Stimulated activated CD4-positive, alpha-beta T cell treated with anti-CD3 and anti-CD28 coated beads, TNF-alpha, amount 100 ng/mL, for 4 hours (primary cell): ENCODE data around the gene INO80B.

ENCODE experiments used
- DNase-seq, 3 experiments: peaks; one replicate each; pipeline ENCODE4 v3.0.0-alpha.2; 2020; ENCODE audit warnings: low read depth in 3 of 3

The INO80B gene

DNA sequence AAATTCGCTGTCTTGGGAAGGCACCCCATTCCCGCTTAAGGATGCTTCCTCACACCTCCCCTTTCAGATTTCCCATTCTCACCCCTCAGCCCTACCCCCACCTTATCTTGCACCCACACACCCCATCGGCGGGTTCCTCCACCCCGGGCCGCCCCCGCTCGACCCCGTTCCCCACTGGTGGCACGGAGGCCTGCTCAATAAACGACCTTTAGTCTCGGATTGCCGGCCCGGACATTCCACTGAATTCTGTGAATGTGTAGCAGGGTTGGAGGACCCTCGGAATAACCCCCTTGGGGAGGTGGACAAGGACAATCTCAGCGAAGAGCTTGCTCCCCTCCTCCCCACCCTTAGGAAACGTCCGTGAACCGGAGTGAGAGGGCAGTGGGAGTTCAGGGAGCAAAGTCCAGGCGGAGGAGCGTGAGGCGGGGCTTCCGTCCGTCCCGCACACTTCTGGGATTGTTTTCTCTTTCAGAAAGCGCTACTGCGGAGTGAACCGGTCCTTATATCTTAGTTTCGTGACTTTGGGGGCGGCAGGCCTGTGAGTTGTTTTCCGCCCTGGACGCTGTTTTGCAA lies 47.3 kb downstream of the INO80B start:
- no peak for DNase-seq

DNA sequence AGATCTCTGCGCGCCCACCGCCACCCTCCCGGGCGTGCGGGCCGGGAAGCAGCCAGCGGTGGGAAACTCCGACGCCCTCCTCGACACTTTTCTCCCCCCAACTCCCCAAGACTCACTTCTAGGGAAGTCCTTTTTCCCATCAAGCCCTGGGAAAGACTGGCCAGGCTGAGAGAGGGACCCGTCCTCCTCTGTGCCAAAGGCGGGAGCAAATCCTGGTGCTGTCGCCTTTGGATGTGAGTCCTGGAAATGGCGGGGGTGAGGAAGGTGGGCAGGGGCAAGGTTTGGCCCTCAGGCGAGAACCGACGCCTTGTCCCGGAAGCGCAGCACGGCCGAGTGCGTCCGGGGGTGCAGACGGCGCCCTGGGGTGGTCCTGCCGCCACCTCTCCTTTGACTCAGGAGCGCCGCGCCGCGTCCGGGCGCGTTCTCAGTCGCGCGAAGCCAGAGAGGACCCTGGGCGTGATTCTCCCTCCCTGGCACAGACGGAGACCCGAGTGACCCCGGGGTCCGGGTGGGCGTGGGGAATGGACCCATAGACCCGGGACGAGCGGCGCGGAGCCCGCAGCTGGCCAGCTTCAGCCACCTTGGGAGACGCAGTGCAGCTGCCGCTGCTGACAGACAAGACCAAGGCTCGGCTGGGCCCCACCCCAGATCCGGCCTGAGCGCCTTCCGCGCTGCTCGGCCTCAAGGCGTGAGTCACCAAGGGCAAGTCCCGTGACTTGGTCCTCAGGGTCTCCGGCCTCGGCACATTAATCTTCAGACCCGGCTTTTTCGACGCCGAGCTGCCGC lies 48.0 kb downstream of the INO80B start:
- DNase-seq = peak in 1 of 3 experiments; percentile 30

DNA sequence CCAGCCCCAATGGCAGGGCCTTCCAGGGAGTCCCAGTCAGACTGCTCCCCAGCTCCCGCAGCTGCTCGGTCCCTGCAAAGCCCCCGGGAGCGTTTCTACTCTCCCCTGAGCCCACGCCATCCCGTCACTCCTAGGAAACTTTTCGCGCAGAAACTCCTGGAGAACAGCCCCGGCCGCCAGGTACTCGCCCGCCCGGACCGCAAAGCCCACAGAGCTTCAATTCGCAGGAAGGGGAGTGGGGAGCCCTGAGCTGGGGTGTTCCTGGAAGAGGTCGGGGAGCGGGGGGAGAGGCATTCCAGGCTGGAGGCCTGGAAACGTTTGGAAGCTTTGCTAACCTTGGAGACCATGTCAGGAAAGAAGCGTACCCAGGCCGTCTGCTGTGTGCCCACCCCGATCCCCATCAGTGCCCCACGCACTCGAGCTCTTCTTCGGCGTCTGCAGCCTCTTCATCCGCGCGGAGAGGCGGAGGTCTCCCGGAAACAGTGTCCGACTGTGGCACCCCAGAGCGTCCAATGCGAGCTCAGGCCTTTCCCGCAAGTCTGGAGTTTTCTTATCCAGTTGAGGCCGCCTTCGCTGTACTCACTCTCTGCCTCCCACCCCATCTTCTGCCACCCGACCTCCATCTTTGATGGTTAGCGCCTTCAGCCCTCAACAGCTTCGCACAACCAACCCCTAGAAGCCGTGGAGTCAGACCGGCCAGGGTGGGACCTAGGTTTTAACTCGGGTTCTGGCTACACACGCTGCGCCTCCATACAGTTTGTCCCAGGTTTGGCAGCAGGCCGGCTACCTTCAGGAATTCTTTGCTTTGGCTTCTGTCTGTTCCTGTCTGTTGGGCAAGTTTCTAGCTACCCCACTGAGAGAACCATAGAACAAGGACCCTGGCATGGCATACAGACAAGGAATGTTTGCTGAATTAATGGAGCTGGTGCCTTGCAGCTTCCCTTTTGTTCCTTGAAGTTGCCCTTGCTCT lies 48.9 kb downstream of the INO80B start:
- DNase-seq = no peak

DNA sequence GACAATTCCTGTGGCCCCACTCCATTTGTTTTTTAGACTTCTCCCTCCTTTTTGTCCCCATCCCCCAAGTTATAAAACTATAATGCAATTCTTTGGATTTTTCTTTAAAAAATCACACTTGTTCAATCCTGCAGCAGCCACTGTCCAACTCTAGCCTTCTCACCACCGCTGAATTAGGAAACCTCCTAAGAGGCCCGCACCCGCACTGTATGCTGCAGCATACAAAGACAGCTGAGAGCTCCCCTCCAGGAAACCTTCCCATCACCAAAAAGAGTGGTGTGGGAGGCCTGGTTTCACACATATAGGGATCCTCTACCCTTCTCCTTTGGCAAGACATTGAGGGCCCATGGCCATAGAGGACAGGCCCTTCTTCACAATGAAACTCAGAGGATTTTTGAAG lies 49.7 kb downstream of the INO80B start:
- no peak for DNase-seq

DNA sequence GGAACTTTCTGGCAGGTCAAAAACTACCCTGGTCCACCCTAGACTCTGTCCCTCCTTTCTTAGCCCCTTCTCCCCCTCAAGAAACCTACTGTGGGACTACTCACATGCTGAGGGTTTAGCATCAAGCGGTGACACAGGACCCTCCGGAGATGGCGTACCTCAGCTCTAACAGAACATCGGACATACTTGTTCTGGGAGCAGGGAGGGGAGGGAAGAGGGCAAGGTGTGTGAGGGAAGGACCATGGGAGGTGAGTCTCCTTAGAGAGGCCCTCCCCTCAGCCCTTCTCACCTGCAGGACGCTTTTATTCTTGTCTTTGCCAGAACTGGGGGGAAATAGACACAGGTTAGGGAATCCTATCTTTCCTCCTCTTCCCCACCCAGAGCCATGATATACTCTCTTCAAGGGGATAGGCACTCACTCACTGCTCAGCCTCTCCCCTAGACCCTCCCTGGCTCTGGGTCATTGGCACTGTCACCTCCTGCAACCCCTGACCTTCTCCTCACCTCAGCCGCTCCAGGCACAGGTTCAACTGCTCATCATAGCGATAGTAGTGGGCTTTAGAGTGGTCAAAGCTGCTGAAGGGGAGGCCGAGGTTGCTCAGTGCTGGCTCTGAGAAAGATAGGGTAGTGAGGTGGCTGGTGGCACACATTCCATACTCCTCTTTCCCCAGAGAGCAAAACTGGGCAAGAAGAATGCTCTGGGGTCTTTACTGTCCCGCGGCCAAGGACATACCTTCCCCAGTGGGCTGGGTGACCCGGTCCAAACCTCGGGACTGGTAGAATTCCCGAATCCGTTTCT lies 50.8 kb downstream of the INO80B start:
- DNase-seq = no peak

DNA sequence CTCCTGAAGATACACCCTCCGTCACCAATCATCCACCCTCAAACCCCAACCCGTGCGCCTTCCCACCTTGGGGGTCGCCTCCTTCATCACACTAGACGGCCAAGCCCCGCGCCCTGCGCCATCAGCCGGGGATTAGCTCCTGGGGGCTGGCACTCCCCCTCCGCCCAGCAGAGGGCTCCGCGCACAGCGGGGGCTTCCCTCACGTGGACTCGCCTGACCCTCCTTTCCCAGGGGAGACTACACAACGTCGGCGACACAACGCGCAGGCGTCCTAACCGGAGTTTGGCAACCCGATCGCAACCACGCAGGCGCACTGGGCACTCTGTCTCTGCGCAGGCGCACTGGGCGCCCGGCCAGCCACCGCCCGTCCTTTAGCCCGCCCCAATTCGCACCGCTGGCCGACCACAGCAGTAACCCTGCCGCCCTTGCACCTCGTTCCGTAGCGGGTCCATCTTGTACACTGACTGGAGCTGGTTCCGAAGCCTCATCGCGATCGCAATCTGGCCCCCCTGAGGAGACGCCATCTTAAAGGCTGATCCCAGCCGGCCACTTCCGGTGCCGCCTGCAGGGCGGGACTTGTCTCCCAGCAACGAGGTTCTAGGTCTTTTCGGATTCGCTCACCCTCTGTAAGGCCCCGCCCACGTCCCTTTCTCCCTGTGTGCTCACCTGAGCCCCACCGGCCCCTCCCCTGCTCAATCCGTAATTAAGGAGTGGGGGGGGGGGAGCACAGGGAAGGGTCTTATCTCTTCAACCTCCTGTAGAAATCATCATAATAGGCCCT lies 52.4 kb downstream of the INO80B start, which contains the start of gene PCGF1:
Gene PCGF1 (minus strand): TSS at position 551 of the 781 bp plus-strand sequence. CDS start 27 bp downstream, at position 524.
- peak; percentile 98 for DNase-seq
